ENCODE data around the gene PALM2AKAP2.
"Not testable (repeated sequence)": the region's sequence is repeated elsewhere in the genome, so short reads cannot be mapped to it uniquely, and the experiment has no call there.

Gene PALM2AKAP2

DNA sequence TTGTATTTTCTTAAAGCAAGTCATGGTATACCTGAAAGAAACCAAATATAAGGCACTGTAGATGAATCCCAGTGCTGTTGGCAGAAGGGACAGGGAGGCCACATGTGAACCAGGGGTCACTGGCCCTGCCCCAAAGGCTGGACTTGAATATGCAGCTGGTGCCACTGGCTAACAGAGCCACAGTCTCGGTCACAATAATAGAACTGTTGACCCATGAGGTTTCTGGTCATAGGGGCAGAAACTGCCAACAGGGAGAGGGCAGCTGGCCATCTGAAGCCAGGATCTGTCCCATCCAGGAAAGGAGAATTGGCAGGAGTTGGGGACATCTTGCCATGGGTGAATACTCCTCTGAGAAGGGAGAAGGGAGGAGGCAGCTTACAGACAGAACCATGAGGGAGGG is 31.9 kb downstream of the PALM2AKAP2 start:
- no peak for DNase-seq

DNA sequence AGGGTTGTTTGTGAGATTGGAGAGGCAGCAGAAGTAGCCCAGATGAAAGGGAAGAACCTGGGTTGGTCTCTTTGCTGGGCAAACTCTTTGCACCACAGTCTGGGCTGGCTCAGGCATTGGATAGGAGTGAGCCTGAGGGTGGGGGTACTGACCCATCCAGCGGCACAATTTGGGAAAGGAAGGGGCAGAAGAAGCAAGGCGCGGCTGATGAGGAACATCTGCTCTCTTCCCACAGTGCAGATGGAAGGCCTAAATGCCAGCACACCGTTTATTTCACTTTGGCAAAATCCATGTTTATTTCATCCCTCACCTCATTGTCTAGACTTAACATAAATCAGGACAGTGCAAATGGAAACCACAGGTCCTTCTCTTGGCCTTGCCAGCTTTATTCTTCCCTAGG is 32.3 kb downstream of the PALM2AKAP2 start:
- no peak for DNase-seq

DNA sequence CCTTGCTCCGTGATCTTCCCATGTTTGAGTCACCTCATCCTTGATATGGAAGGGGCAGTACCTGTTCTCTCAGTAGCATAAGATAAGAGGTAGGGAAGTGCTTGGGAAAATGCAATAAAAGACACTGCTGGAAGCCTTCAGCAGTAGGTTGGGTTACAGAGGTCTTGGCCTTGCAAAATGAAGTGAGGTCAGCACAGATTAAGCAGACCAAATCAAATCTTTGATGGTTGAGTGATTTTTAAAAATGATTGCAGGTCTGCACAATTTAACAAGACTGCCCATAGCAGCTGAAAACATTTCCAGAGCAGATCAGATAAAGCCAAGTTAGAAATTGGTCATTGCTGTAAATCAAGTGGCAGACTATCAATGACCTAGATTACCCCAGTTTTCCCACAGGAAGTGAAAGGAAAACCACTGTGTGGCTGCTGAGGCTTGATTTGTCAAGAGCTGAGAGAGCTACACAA is 32.9 kb downstream of the PALM2AKAP2 start:
- no peak for DNase-seq

DNA sequence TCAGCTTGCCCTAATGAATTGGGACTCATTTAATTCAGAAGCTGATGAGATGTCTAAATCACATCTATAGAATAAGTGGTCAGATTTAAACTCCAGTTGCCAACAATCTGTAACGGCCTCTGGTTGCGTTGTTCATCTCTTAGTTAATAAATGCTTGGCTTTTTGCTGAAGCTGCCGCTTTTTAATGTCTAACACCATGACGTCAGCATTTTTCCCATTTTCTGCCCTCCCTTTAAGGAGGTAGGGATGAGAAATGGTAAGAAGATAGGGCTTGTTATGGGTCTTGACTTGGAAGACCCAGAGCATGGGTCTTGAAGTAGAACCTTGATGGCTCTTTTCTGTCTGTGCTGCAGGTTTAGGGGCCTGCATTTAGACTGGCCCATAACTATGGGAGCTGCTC is 33.3 kb downstream of the PALM2AKAP2 start:
- no peak for DNase-seq

DNA sequence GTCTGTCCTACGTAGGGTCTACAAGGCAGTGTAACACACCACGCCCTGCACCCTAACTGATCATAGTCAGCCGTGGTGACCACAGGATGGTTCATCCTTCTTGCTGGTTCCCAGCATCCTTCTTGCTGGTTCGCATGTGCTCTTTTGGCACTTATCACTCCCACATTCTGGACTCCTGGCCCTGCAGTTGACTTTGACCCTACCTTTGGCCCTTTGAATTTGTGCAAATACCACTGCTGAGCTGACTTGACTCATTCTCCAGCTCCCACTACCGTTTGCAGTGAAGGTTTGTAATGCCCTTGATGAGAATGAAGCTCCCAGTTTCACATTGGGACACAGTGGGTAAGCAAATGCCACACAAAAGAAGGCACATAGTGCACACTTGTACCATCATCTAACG is 33.8 kb downstream of the PALM2AKAP2 start:
- no peak for DNase-seq

DNA sequence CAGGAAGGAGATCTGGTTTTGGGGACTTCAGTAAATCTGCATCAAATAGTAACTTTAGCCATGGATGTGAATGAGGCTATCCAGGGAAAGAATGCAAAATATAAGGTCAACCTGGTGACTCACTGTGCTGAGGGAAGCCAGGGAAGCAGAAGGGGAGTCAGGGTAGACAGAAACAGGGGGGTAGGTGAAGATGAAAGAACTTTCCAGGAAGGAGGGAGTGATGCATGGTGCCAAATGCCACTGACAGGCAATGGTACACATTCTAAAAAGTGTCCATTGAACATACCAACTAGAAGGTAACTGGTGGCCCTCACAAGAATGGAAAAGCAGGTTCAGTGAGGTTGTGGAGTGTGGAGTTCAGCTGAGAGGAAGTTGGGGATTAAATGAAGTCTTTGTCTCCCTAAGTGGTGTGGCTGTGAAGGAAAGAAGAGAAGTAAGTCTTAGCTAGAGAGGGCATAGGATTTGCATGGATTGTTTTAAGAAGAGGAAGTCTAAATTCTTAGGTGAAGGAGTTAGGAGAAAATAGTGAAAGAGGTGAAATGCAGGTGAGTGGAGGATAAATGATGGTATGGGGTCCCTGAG is 35.5 kb downstream of the PALM2AKAP2 start:
- DNase-seq: no peak

DNA sequence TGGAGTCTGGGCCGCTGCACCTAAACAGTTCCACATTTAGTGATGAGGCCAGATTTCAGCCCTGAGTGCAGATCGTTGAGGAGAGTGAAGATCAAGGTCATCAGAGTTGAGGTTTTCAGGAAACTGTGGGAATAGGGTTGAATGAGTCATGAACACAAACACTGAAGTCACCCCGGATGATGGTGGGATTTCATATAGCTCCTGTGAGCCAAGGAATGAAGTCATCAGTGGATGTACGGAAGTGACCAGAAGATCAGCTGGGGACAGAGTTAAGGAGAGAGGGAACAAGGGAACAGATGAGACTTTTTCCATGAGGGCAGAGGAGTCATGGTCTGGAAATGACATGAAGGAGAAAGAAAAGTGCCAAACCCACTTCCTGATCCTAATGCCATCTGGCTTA is 36.5 kb downstream of the PALM2AKAP2 start:
- DNase-seq: no peak

DNA sequence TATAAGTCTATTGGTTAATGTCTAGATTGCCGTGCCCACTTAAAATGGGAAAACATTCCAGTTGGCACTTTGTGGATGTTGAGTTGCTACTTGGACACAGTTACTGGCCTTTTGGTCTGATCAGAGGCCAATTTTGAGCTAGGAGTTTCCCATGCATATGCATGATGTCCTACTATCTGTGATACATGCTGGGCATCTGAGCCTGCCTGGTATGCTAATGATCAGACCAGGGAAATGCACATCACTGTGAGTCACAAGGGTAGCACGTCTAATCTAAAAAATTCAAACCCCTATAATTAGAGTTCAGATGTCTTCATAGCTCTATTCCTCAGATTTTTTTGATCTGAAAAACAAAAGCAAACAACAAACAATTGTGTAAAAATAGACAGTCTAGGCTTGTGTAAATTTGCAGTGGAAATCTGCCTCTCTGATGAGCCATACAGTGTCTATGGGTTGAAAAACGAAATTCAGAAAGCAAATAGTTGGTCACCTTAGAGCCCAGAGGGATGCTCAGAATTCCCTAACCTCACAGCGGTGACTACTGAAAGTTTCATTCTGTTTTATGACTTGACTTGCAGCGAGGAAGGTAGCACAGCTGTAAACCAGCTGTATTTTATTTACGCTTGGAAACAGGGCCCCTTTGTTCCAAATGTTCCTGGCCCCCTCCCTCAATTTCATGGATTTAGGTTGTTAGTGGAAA is 37.3 kb downstream of the PALM2AKAP2 start:
- DNase-seq: no peak

DNA sequence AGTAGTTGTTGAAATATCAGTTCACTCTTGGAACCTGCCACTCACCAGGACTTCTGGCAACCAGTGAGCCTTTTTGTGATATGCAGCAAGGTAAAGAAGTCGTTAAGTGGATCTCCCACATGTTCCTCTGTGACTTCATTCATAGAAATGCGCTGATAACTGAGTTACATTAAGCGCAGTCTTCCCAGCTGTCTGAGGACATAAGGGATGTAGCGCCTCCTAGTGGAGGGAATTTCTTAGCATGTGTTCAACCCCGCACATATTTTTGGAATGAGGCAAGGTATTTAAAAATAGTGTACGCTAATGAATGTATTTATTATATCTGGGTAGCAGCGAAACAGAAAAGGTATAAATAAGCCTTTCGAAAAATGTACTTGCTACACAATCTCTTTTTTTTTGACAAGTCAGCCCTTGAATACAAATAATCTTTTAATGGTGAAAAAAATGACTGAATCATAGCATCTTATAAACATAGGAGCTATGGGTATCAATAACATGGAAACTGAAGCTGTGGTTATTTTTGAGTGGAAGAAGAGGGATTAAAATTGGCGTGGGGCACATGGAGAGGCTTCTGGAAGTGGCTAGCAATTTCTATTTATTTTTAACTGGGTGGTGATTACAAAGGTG is 38.0 kb downstream of the PALM2AKAP2 start:
- peak; percentile 93 for DNase-seq

DNA sequence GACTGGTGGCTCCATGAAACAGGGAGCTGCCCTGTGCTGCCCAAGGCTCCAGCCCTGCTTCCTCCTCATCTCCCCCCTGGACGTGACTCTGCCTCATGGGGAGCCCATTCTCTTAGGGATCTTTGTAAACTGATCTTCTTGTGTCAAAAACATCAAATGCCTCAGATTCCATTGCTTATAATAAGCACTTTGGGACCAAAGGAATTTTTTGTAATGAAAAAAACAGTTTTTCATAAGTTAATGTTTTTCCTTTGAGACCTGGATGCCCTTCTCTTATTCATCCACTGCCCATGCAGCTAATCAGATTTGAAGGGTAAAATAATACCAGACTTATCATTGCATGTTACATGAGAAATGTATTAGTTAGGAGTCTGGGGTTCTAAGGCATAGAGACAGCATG is 41.7 kb downstream of the PALM2AKAP2 start:
- DNase-seq: no peak

DNA sequence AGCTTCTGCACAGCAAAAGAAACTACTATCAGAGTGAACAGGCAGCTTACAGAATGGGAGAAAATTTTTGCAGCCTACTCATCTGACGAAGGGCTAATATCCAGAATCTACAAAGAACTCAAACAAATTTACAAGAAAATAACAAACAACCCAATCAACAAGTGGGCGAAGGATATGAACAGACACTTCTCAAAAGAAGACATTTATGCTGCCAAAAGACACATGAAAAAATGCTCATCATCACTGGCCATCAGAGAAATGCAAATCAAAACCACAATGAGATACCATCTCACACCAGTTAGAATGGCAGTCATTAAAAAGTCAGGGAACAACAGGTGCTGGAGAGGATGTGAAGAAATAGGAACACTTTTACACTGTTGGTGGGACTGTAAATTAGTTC is 45.4 kb downstream of the PALM2AKAP2 start:
- DNase-seq: not testable (repeated sequence)

DNA sequence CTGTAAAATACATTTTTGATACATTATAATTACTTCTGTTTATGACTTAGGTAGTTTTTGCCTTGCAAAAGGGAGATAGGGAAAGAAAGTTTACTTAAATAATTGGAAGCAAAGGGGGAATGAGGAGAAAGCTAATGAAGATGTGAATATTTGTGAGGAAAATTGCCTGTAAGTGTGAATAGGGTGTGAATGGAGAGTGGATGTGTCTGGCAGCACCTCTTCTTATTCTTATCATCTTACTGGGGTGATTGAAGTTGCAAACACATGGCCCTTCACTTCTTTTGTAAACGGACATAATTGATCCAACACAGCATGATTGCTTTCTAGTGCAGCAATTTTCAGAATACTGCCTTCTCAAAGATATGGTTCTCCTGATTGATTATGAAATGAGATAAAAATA is 46.6 kb downstream of the PALM2AKAP2 start:
- no peak for DNase-seq

DNA sequence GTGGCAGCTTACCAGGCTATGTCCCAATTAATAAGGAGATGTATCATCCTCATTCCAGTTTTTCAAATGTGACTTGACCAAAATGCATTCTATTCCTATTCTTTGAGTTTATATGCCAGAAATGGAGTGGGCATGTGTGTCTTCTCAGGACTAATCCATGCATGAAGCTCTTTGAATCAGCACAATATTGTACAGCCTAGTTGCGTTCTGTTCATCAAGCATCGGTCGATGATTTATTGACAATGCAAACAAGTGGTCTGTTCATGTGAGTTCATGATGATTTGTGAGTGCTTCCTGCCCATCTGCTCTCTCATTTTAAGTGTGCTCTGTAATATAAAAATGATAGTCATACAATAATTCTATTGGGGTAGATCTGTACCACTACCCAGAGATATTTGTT is 48.3 kb downstream of the PALM2AKAP2 start:
- no peak for DNase-seq
